ENCODE measurements around the gene XPC. TPM values are rescaled to one million over a fixed set of nuclear protein-coding genes. Genes with fewer than 3 reads are reported as not detected.

XPC gene
- total RNA-seq, 4 donors from 2014 or later = 14.4 to 47.9 (median 30.0) TPM

GRCh38 chr3:14129296-14129695, 49.1 kb downstream of the XPC start:
- Histone ChIP-seq H3K4me3 (no peak overlapping the region), H3K27me3 (no peaks in the 10 kb centered on the region), H3K36me3 (peaks cover 45 to 76% (median 52%) of the 10 kb centered on the region in 3 donors), H3K9me3 (no peaks in the 10 kb centered on the region), H3K27ac (no peak overlapping the region), H3K4me1 (peaks cover 12 to 42% (median 19%) of the 10 kb centered on the region in 3 donors)
- 95% methylated on average over 6 of the region's 6 CpGs for WGBS, 2 donors
- TF ChIP-seq POLR2A (IDR thresholded peaks at IDR 0.05) = no peak
- TF ChIP-seq, protein P1, sequence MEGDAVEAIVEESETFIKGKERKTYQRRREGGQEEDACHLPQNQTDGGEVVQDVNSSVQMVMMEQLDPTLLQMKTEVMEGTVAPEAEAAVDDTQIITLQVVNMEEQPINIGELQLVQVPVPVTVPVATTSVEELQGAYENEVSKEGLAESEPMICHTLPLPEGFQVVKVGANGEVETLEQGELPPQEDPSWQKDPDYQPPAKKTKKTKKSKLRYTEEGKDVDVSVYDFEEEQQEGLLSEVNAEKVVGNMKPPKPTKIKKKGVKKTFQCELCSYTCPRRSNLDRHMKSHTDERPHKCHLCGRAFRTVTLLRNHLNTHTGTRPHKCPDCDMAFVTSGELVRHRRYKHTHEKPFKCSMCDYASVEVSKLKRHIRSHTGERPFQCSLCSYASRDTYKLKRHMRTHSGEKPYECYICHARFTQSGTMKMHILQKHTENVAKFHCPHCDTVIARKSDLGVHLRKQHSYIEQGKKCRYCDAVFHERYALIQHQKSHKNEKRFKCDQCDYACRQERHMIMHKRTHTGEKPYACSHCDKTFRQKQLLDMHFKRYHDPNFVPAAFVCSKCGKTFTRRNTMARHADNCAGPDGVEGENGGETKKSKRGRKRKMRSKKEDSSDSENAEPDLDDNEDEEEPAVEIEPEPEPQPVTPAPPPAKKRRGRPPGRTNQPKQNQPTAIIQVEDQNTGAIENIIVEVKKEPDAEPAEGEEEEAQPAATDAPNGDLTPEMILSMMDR (IDR thresholded peaks at IDR 0.05) = no peak
- intact Hi-C loops (cut with DNase I) = no loop called here
- no peak for DNase-seq

DNA sequence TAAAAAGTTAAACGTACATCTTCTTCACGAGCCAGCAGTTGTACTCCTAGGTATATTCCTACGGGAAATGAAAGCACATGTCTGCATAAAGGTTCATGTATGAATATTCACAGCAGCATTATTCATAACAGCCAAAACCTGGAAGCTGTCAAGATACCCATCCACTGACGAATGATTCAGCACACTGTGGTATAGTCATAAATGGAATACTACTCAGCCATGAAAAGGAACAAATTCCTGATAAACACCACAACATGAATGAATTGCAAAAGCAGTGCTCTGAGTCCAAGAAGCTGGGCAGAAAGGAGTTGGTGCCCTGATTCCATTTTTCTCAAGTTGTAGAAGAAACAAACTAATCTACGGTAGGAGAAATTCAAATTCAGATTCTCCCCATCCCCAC, 49.7 kb downstream of the XPC start:
- H3K4me3 ChIP-seq = no peak overlapping the region
- intact Hi-C loops (cut with DNase I) = no loop called here
- peak overlapping the region in 1 of 4 donors; percentile 40 for H3K27ac ChIP-seq
- peaks cover 39 to 70% (median 47%) of the 10 kb centered on the region in 3 donors for H3K36me3 ChIP-seq
- no peak for DNase-seq
- no peaks in the 10 kb centered on the region for H3K27me3 ChIP-seq
- WGBS, 2 donors = 84 to 96% methylated on average over 4 to 5 of the region's 5 CpGs
- TF ChIP-seq, protein P1 (IDR thresholded peaks at IDR 0.05) = no peak
- TF ChIP-seq POLR2A (IDR thresholded peaks at IDR 0.05) = no peak
- no peaks in the 10 kb centered on the region for H3K9me3 ChIP-seq
- peaks cover 14 to 46% (median 21%) of the 10 kb centered on the region in 3 donors for H3K4me1 ChIP-seq

- H3K4me3 ChIP-seq = no peak overlapping the region
Observed at GRCh38 chr3:14127516-14128161, 50.8 kb downstream of the XPC start.

GRCh38 chr3:14126887-14127505, 51.4 kb downstream of the XPC start:
- intact Hi-C loops (cut with DNase I) = no loop called here
- Histone ChIP-seq H3K36me3 (peaks cover 22 to 54% (median 35%) of the 10 kb centered on the region in 3 donors), H3K27ac (peak overlapping the region; percentile 94 to 99 (median 97)), H3K4me3 (peak overlapping the region in 3 of 4 donors; percentile 77 to 89 (median 89)), H3K27me3 (no peaks in the 10 kb centered on the region), H3K4me1 (peaks cover 26 to 63% (median 34%) of the 10 kb centered on the region in 3 donors), H3K9me3 (no peaks in the 10 kb centered on the region)
- WGBS, 2 donors = 57 to 70% methylated on average over 5 of the region's 5 CpGs
- TF ChIP-seq POLR2A (IDR thresholded peaks at IDR 0.05) = no peak
- TF ChIP-seq, protein P1 (IDR thresholded peaks at IDR 0.05) = no peak
- no peak for DNase-seq

More at GRCh38 chr3:14127516-14128161, 50.8 kb downstream of the XPC start:
- TF ChIP-seq, protein P1 (IDR thresholded peaks at IDR 0.05) = no peak
- TF ChIP-seq POLR2A (IDR thresholded peaks at IDR 0.05) = no peak
- peaks cover 24 to 57% (median 32%) of the 10 kb centered on the region in 3 donors for H3K4me1 ChIP-seq
- no peaks in the 10 kb centered on the region for H3K27me3 ChIP-seq
- peak overlapping the region; percentile 94 to 99 (median 97) for H3K27ac ChIP-seq
- DNase-seq = no peak
- H3K9me3 ChIP-seq = no peaks in the 10 kb centered on the region
- intact Hi-C loops (cut with DNase I) = no loop called here
- H3K36me3 ChIP-seq = peaks cover 28 to 59% (median 41%) of the 10 kb centered on the region in 3 donors
- WGBS, 2 donors = 85 to 89% methylated on average over 9 to 11 of the region's 12 CpGs
